CD4-positive, alpha-beta T cell treated with Interleukin-2 at 100 ng/mL for 4 hours (primary cell): ENCODE data around the gene ADI1.
A peak's percentile ranks its signal among the peaks of the same experiment; 100 is the strongest.
"Not testable (repeated sequence)": the region's sequence is repeated elsewhere in the genome, so short reads cannot be mapped to it uniquely, and the experiment has no call there.

Experiments
- DNase-seq: peaks from one replicate; pipeline ENCODE4 v3.0.0-alpha.2; 2020; ENCODE audit warnings: low spot score

The ADI1 gene

DNA sequence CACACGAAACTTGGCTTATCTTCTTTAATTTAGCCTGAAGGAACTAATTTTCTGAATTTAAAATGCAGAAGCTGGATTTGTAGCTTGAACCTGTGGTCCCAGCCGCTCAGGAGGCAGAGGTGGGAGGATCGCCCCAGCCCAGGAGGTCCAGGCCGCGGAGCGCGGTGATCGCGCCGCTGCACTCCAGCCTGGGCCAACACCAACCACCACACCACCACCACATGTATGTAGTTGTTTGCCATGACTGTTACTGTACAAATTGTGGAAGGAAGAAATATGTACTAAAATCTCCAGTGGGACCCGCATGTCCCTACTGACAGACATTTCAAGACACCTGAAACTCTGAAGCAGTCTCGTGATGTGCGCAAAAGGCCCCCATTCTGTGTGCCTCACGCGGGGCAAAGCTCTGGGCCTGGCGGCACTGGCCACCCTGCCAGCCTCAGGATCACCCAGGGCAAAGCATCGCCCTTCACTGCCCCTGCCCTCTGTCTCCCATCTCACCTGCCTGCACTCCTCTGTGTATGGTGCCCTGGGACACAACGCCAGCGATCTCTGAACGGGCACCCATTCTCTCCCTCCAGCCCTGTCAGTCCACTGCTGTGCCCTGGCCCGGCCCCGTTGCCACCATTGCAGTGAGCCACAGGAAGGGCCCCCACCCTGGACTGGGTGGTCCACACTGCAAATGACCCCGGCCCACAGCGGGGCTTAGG, 10.1 kb upstream of the ADI1 start:
- no peak for DNase-seq

DNA sequence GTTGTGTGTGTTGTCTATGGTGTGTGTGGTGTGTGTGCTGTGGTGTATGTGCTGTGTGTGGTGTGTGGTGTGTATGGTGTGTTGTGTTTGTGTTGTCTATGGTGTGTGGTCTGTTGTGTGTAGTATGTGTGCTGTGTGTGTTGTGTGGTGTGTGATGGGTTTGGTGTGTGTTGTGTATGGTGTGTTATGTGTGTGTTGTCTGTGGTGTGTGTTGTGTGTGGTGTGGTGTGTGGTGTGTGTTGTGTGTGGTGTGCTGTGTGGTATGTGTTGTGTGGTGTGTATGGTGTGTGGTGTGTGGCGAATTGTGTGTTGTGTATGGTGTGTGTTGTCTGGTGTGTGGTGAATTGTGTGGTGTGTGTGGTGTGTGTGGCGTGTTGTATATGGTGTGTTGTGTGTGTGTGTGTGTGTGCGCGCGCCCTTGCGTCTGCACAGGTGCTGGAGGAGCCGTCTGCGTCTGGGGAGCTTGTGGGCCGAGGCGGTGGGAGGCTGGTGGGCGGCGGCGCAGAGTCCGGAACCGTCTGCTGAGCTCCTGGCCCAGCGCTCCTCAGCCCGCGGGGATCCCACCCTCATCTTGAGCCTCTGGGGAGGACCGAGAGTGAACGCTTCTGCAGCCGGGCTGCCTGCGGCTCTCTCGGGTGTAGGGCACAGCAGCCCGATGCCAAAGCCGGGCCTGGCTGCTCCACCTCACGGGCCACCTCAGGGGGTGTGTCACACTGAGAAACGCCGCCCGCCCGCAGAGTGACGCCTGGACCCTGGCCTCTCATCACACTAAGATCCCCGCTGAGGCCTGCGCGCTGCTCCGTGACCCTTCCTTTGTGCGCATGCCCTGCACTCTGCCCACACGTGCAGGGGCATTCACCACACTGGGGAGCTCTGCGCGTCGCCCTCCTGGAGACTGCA, 8.8 kb upstream of the ADI1 start:
- no peak for DNase-seq

DNA sequence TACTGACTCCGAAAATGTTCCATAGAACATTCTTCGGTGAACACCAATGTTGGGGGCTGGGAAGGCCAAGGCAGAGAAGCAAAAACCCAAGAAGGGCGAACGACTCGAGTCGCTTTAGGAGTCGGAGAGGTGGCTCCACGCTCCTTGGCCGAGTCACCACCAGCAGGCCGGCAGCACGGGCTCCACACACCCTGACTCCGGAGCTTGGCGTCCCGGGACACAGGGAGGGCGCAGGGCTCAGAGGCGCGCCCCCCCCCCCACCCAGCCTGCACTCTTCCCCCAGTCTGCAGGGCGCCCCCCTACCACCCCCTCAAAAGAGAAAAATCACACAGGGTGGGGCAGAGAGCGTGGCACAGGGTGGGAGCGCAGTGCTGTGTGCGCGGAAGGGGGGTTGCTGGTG, 7.5 kb upstream of the ADI1 start:
- no peak for DNase-seq

DNA sequence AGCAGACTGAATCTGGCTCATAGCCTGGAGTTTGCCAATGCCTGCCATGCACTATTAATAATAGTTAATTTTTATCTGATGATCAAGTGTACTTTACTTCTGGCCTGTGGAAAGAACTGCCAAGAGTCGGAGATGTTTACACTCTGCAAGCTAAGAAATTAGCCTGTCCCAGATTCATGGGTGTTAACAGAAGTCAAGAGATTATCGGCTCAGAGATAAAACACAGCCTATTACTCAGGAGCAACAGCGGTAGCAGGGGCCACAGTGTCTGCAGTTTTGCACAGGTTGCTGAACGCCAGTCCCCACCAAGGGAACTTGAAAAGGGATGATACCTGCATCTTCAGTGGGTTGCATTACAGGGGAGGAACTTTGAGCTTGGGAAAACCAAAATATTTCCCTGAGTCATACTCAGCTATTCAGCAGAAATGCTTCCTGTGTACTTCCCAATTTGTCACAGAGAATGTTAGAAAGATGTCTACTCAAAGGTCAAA, 4.3 kb upstream of the ADI1 start:
- DNase-seq, result no peak

DNA sequence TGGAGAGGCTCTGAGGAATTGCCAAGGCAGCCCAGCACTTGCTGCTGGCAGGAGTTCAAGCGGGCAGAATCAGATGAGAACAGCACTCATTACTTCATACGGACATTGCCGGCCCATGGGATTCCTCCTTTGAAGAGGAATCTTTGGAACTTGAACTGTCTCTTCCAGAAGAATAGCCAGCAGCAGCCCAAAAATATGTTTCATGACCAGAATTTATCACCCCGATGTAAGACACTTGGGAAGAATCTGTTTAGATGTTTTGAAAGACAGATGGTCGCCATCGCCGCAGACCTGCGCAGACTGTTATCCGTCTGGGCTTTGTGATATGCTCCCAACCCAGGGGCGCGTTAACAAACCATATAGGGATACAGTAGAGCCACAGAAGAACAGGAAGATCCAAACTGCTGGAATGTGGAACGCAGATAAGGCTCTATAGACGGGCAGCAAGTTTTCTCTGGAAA, 3.7 kb upstream of the ADI1 start:
- DNase-seq, result no peak

DNA sequence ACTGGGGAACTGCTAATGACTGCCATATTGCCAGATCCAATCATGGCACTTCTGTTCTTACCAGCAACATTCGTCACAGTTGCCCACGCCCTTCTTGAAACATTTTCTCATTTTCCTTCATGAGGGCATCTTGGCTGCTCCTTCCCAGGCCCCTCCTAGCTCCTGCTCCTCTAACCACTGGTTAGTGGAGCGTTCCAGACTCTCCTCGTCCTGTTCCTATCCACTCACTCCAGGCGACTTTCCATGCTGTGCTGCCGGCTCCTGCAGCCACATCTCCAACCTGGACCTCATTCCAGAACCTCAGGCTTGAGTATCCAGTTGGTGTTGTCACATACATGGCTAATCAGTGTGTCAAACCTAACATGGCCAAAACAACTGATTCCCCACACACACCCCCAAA, 1.3 kb upstream of the ADI1 start:
- no peak for DNase-seq

DNA sequence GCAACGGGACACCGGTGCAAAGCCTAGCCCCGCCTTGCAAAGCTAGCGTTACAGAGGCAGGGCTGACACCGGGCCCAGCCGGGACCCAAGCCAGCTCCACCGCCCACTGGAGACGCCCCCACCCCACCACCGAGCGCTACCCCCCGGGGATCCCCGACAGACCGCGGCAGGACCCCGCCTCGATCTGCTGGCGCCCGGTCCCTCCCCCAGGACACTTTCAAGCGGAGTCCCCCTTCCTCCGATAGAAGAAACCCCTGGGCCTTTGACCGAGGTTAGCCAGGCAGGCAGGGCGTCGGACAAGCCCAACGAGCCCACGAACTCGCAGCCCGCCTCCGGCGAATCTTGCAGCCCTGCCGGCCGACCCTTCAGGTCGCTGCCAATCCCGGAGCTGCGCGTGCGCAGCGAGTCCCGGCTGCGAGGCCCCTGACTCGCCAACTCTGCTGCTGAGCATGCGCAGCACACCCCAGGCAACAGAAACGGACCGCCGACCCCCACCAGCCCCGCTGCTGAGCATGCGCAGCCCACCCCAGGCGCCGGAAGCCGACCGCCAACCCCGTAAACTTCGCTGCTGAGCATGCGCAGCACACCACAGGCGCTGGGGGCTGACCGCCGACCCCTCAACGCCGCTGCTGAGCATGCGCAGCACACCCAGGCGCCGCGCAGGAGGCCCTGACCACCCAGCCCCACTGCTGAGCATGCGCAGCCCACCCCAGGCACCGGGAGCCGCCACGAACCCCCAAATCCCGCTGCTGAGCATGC, 656 bp downstream of the ADI1 start:
- DNase-seq, result peak; percentile 99

DNA sequence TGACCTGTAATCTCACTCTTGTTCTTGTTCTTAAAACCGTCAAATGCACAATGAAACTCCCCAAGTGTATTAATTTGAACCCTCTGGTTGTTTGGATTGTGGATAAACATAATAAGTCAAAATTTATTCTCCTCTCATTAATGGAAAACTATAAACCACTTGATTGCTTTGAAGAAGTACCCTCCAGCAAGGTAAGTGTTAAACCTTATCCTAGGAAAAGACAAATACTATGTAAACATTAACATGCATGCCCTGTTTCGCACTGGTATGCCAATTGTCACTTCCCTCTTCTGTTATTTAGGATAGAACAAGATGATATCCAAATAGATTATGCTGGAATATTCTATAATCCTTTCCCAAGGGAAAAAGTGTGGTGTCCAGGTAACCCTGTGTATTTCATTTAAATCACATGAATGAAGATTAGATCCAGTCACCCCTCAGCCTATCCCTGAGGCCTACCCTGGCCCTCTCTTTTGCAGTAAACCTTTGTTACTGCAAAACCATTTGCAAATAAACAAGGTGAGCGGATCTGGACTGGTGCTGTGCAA, 1.3 kb downstream of the ADI1 start:
- DNase-seq, result no peak

DNA sequence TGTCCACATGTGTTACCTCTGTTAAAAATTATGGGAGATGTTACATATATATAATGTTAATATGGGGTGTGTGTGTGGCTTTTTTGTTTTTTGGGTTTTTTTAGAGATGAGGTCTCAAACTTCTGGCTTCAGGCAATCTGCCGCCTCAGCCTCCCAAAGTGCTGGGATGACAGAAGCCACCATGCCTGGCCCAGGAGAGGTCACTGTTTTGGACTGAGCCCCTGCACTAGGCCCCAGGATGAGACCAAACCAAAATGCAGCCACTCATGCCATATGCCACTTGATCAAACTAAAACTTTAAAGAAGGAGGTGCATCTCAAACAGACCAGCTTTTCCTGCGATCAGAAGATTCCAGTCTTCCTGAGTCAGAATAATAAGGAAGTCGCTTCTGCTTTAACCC, 2.5 kb downstream of the ADI1 start:
- no peak for DNase-seq

DNA sequence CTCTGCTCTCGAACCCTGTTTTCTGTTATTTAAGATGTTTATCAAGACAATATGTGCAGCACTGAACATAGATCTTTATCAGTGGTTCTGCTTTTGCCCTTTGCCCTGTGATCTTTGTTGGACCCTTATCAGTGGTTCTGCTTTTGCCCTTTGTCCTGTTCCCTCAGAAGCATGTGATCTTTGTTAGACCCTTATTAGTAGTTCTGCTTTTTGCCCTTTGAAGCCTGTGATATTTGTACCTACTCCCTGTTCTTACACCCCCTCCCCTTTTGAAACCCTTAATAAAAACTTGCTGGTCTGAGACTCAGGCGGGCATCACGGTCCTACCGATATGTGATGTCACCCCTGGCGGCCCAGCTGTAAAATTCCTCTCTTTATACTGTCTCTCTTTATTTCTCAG, 3.9 kb downstream of the ADI1 start:
- not testable (repeated sequence) for DNase-seq

DNA sequence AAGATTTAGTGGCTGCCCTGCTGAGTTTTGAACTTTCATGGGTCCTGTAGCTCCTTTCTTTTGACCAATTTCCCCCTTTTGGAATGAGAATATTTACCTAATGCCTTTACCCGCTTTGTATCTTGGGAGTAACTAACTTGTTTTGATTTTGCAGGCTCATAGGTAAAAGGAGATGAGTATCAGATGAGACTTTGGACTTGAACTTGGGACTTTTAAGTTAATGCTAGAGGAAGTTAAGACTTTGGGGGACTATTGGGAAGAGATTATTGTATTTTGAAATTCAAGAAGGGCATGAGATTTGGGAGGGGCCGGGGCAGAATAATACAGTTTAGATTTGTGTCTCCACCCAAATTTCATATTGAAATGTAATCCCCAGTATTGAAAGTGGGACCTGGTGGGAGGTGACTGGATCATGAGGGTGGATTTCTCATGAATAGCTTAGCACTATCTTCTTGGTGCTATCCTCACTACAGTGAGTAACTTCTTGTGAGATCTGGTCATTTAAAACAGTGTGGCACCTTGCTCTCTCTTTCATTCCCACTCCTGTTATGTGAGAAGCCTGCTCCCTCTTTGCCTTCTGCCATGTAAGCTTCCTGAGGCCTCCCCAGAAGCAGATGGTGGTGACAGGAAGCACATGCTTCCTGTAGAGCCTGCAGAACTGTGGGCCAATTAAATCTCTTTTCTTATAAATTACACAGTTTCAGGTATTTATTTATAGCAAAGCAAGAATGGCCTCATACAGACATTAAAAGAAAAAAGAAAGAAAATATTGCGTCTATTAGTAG, 6.1 kb downstream of the ADI1 start:
- DNase-seq, result no peak

DNA sequence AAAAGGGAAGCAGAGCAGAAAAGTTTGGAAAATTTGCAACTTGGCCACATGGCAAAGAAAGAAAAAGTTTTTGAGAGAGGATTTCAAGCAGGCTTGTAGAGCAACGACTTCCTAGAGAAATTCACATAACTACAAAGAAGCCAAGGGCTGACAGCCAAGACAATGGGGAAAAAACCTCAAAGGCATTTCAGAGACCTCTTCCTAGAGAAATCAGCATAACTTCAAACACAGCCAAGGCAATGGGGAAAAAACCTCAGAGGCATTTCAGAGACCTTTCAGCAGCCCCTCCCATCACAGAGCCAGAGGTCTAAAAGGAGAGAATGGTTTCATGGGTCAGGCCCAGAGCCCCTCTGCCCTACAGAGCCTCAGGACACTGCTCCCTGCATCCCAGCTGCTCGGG, 7.2 kb downstream of the ADI1 start:
- DNase-seq, result no peak

DNA sequence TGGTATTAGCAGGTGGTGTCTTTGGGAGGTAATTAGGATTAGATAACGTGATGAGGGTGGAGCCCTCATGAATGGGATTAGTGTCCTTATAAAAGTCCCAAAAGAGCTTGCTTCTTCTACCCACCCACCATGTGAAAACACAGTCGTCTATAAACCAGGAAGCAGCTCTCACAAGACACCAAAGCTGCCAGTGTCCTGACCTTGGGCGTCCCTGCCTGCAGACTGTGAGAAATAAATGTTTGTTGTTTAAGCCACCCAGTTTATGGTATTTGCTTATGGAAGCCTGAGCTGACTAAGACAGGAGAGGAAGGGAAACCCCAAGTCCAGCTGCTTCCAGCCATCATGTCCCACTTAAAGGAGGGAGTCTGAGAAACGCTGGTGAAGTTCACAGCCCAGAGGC, 13.6 kb downstream of the ADI1 start:
- DNase-seq, result no peak

DNA sequence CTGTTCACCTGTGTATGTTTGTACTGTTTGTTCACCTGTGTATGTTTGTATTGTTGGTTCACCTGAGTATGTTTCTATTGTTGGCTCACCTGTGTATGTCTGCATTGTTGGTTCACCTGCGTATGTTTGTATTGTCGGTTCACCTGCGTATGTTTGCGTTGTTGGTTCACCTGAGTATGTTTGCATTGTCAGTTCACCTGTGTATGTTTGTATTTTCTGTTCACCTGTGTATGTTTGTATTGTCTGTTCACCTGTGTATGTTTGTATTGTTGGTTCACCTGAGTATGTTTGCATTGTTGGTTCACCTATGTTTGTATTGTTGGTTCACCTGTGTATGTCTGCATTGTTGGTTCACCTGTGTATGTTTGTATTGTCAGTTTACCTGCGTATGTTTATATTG, 14.6 kb downstream of the ADI1 start:
- no peak for DNase-seq

DNA sequence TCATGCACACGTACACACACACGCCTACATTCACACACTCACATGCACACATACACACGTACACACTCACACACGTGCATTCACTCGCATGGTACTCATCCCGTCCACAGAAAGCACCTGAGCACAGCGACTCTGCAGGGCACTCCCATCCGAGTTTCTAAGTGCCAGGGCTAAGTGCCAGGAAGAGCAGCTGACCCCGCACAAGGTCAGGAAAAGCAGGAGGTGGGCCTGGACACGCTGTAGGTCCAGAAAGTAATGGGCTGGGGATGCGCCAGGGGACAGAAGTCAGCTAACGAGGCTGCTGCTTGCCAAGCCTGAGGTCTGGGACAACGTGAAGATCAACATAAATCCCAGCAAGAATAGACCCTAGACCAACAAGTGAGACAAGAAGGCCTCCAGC, 15.8 kb downstream of the ADI1 start:
- no peak for DNase-seq

DNA sequence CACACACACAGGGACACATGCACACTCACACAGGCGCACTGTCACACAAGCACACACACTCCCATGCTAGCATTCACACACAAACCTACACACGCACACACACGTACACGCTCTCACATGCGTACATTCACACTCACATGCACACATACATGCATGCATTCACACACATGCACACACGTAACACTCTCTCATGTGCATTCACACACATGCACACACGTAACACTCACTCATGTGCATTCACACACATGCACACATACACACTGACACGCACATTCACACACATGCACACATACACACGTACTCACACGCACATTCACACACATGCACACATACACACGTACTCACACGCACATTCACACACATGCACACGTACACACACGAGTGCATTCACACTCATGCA, 16.3 kb downstream of the ADI1 start:
- no peak for DNase-seq

DNA sequence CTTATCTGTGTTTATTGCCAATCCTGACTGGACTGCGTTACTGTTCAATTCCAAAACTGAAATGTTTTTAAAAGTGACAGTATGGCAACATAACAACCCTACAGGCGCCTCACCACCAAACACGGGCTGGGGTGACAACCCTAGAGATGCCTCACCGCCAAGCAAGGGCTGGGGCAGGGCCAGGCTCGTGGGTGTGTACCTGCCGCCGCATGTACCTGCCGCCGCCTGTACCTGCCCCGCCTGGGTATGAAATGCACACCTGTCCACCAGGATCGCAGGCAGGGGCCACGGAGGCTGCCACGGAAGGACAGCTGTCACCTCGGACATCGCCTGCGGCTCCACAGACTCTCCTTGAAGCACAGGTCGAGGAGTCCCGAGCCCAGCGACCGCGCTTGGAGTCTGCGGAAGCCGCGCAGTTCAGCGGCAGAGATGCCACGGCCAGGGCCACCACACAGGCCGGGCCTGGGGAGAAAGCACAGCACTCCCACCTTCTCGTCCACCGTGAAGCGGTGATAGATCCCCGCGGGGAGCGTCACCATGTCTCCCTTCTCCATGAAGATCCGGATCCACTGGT, 18.9 kb downstream of the ADI1 start:
- DNase-seq, result no peak

DNA sequence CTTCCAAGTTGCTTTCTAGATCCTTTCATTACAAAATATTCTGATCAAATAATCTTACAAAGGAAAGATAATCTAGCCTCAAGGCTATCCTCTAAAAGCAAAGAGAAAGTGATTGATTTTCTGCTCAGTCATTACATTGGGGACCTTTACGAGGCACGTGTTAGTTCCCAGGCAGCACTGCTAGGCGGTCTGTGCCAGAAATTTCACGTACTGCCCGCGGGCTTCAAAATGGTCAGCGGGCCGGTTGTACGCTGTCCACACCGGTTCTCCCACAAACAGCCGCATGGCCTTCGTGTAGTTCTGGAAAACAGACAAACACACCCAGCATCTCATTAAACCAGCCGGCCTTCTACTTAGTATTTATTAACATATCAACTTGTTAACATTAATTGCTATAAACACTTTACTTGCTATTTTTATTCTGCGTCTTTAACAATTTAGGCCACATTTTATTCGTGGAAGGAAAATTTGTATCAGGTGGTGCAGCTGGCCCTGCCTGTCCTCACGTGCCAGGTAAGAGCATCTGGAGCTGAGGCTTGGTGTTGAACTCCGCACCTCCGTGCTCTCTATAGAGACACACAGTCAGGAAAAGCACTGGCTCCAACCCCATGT, 20.4 kb downstream of the ADI1 start:
- DNase-seq, result no peak

DNA sequence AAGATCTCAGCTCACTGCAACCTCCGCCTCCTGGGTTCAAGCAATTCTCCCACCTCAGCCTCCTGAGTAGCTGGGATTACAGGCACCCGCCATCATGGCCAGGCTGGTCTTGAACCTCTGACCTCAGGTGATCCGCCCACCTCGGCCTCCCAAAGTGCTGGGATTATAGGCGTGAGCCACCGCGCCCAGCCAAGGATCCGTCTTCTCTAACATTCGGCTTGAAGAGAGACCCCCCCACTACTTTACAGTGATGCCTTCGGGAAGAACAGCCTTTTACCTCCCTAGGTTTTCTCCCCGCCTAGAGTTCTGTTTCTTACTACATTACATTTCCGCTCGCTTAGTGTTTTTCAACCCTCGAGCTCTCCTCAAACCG, 22.6 kb downstream of the ADI1 start:
- DNase-seq, result not testable (repeated sequence)

DNA sequence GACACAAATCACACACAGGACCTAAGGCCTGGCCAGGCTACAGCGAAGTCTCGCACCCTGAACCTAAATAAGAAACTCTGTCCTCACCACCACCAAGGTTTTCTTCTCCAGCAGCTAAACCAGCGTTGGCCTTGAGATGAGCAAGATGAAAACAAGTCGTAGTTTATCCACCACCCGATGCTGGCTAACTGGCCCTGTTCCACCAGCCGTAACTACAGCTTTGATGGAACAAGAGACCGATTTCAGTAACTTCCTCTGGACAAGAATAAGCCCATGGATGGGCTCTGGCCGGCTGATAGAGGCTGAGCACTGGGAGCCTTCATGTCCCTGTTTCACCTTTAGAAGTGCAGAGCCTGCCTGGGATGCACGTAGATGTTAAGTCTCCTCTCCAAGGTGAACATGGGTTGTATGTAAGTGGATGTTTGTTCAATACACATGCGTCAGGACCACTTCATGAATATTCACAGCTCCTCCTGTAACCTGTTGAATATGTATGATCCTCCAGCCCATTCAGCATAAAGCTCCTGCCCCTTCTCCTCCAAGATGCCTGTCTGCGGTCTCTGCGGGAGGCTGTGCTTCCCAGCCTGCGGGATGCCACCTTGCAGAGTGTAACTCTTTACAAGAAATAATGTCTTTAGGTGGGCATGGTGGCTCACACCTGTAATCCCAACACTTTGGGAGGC, 24.2 kb downstream of the ADI1 start:
- DNase-seq, result no peak
